ENCODE results near the gene TPO.

Gene TPO

DNA sequence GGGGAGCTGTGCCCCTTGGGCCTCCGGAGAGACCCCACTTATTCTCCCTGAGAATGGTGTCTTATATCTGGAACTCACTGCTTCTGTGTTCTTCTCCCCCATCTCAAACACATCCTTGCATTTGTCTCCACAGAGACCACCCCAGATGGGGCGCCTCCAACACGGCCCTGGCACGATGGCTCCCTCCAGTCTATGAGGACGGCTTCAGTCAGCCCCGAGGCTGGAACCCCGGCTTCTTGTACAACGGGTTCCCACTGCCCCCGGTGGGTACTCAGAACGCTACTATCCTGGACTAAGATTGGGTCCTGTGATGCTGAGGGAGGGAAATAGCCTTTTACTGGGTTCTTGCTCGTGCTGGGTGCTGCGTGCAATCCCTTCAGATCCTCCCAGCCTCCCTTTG, 40.3 kb downstream of the TPO start:
- DNase-seq: no peak

GRCh38 chr2:1454346-1454745, 41.1 kb downstream of the TPO start:
- DNase-seq: no peak

DNA sequence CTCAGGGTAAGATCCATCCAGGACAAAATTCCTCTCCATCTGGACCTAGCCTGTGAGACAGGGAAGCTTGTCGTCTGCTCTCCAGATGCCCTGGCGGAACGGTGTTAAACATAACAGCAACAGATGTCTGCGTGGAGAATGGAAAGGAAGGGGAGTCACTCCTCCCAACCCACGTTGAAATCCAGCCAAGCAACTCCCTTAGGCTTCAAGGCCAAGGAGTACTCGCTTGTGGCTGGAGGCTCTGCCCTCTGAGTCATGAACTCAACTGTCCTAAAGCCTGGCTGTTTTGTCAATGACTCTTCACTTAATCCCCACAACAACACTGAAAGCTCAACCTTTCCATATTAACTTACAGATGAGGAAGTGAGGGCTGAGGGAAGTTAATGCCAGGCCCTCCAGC, 42.2 kb downstream of the TPO start:
- no peak for DNase-seq

DNA sequence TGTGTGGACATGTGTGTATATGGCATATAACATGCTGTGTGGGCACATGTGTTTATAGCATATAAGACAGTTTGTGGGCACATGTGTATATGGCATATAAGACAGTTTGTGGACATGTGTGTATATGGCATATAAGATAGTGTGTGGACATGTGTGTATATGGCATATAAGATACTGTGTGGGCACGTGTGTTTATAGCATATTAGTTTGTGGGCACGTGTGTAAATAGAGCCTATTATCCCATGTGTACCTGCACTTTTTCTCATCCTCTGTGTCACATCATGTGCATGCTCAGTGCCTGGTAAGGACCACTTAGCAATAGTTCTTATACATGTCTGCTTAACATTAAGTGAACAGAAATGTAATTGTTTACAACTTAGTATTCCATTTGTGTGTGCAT, 45.2 kb downstream of the TPO start:
- no peak for DNase-seq

DNA sequence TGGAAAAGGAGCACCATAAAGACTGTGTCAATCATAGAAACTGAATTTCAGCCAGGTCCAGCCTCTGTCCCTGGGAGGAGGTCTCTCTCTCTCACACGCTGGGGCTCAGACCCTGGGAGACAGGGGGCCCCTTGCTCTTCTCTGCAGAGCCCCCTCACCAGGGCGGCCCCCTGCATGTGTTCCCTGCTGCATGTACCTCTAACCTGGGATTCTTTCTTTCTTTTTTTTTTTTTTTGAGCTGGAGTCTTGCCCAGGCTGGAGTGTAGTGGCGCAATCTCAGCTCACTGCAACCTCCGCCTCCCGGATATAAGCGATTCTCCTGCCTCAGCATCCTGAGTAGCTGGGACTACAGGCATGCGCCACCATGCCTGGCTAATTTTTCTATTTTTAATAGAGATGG, 46.5 kb downstream of the TPO start:
- no peak for DNase-seq

DNA sequence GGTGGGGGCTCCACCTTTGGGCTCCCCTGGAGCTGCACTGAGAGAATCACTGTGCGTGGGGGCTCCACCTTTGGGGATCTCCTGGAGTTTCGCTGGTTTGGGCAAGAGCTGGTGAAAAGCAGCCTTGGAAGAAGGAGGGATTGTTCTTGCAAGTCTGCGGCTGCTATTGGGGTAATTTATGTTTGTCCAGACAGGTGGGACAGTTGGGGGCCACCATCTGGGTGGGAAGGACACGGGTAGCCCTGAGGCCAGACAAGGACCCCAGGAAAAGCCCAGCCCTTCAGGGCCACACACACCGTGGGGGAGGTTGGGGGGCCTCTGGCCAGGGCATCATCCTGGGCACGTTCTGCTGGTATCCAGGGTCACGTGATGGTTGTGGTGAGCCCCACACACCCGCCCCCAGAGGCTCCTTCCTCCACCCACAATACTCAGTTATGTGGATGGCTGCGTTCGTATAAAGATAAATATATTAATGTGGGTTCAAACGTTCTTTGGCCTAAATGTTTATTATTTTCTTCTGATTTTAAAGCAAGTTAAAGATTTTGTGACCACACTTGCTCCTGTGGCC, 47.7 kb downstream of the TPO start:
- DNase-seq: no peak

DNA sequence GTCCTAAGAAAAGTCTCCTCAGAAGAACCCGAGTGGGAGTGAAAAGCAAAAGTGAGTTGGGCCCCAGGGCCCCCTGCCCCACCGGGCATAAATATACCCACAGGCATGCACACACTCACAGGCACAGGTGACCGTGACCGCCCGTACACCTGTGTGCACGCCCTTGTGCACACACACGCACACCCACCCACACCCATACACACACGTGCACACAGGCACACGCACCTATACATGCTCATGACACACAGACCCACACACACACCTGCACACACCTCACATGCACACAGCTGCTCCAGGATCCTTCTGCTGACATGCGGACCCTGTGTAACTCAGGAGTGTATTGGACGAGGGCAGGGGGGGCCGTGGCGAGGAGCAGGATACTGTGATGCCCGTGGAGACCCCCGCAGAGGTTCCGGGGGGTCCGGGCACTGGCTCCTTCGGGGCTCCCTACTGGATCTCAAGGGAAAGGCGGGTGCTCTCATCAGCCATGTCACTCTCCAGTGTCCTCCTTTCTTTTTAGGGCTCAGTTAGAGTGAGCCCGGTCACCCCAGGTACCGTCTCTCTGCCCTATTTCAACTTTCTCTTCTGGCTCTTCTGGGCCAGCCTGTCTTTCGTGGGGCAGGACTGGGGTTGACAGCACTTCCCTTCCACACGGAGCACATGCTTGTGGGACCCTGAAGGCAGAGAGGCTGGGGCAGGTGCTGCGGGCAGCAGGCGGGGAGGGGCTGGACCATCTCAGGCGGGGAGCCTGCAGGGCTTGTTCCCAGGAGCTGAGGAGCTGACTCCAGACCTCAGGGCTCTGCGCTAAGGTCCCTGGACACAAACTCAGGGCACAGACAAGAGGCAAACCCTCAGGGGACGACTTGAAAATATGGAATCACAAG, 48.5 kb downstream of the TPO start:
- no peak for DNase-seq

DNA sequence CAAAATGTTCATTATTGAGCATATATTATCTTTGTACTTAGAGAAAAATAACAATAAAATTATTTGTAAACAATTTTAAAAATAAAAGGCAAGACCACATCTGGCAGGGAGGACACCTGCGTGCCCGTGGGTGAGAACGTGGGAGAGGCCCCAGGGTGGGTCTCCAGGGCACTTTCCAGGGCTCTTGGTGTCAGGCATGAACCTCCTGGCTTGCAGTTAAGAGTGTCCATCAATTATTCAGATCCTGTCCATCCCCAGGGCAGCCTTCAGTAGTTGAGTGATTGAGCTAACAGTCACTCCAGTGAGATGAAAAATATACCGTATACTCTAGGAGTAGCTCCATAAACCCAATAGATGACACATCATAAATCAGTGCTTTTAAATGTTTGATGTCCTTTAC, 49.7 kb downstream of the TPO start:
- no peak for DNase-seq

DNA sequence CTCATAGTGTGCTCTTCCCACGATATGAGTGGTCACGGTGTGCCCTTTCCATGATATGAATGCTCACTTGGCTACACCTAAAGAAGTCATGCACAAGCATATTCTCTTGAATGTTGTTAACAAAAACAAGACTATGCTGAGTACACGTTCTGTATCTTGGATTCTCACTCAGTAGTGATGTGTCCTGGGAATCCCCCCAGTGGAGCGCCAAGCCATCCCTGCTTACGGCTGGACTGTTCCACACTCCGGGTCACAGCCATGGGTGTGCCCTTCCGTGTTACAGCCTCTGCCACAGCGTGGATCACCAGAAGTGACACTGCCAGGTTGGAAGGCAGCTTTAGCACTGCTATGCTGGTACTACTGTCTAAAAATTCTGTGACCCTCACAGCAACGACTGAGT, 59.1 kb downstream of the TPO start:
- no peak for DNase-seq

DNA sequence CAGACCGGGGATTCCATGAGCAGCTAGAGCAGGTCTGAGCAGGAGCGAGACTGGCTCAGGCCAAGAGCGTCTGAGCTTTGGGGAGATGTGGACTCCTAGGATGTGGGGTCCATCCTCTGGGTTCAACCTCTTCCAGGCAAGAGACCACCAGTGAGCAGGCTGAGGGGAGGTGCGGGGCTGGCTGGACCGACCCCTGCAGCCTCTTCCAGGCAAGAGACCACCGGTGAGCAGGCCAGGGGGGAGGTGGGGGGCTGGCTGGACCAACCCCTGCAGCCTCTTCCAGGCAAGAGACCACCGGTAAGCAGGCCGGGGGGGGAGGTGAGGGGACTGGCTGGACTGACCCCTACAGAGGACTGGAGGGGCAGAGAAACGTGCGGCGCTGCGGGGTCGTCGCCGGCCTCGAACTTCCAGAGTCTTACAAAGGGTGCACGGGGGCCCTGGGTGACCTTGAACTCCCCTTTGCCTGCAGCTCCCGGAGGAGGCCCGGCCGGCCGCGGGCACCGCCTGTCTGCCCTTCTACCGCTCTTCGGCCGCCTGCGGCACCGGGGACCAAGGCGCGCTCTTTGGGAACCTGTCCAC, 63.4 kb downstream of the TPO start:
- no peak for DNase-seq

DNA sequence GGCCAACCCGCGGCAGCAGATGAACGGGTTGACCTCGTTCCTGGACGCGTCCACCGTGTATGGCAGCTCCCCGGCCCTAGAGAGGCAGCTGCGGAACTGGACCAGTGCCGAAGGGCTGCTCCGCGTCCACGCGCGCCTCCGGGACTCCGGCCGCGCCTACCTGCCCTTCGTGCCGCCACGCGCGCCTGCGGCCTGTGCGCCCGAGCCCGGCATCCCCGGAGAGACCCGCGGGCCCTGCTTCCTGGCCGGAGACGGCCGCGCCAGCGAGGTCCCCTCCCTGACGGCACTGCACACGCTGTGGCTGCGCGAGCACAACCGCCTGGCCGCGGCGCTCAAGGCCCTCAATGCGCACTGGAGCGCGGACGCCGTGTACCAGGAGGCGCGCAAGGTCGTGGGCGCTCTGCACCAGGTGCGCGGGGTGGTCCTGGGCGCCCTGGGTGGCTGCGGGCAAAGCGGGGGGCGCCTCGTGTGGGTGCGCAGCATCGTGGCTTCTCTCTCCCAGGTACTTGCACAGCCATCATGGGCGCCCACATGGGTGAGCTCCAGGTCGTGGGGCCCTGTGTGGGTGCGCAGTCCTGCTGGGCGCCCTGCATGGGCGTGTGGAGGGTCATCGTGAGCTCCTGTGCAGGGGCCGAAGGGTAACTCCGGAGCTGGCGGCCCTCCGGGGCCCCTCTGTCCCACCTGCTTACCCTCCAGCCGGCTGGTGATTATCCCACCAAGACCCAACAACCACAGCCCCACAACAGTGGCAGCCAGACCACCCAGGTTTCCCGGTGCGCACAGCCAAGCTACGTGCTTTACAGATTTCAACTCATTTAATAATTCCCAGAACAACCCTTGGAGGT, 64.2 kb downstream of the TPO start:
- no peak for DNase-seq

DNA sequence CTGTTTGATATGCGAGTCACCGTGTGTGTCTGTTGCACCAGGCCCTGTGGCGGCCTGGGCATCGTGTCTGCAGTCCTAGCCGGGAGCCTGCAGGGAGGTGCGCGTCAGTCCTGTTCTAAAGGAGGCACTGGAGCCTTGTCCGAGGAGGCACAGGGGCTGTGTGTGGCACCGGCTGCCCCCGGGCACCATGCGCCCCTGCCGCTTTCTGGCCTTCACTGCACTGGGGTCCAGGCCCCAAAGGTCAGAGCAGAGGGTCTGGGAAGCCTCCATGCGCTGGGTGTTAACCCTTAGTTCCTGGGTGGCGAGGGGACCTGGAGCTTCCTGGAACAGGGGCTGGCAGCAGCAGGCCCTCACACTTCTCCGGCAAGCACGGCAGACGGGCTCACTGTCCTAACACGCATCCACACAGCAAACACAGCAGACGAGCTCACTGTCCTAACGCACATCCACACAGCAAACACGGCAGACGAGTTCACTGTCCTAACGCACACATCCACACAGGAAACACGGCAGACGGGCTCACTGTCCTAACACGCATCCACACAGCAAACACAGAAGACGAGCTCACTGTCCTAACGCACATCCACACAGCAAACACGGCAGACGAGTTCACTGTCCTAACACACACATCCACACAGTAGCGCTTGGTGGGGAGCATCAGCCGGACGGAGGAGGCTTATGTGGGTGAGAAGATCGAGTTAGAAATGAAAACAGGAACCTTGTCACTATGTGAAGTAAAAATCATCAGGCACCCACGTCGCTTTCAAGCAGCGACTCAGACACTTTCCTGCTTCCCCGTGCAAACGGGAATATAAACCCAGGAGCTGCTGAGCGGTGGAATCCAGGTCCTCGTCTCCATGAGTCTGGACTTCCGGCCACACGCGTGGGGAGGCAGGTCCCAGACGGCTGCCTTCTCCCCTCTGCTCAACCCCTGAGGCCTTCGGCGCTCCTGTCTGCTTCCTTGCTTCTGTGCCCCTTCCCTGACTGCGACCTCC, 65.3 kb downstream of the TPO start:
- DNase-seq: no peak

- no peak for DNase-seq
Observed at GRCh38 chr2:1479346-1479745, 66.1 kb downstream of the TPO start.

DNA sequence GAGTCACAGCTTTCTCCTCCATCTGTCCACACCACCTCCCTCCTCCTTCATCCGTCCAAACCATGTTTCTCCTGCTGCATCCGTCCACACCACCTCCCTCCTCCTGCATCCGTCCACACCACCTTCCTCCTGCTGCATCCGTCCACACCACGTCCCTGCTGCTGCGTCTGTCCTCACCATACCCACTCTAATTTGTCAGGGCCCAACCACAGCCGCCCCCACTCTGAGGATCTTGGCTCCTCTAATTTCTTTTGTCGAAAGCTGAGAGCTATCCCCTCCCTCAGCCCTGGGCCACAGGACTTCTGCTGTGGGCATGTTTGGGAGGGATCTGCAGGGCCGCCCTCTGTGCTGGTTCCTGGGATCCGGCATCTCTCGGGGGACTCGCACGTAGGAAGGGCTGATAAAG, 67.4 kb downstream of the TPO start:
- no peak for DNase-seq

DNA sequence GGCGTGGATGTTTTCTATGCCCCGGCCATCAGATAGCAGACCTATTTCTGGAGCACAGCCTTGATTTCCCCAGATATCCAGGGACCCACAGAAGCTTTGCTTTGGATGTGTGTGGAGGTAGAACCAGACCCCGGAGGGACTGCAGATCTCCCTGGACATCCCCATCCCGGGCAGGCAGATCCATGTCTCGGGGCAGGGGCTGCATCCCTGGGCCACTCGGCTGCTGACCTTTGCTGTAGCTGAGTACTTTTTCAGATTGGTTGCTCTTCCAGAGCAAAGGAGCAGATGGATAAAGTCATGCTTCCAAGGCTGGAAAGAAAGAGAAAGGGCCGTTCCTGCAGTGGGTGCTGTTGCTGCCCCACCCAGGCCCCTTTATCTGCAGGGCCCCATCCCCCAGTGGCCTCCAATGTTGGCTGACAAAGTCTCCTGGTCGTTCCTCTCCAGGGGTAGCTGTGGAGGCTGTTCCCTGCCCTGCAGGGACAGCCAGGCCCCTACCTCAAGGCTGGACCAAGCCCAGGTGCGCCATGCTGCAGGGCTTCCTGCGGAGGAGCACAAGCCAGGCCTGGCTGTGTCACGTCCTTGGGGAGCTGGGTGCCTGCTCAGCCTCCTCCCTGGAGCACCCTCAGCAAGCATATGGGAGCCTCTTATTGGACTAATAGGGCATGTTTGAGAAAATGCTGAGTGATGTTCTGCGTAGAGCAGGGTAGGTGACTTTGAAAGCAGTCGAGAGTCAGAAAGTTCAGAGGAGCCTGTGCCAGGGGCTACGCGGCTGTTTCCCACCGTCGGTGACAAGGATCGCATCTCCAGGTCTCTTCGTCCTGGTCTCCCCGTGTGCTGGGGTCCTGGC, 68.4 kb downstream of the TPO start:
- no peak for DNase-seq

GRCh38 chr2:1482253-1482675, 69.0 kb downstream of the TPO start:
- DNase-seq: no peak

GRCh38 chr2:1482981-1483380, 69.7 kb downstream of the TPO start:
- no peak for DNase-seq

DNA sequence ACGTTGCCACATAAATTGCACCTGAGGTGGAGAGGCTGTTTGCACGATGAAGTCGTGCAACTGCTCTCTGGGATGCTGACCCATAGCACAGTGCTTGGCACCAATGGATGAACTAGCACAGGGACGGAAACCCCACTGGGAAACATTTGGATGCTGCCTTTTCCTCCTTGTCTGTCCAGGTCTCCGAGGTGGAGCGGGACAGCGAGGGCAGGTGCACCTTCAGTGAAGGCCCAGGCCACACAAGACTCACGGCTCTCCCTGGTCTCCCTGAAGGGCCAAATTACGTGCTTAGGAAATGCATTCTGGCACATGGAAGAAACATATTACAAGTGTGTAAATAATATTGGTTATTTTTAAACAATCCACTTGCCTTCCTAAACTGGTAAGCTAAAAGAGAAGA, 70.3 kb downstream of the TPO start:
- no peak for DNase-seq

DNA sequence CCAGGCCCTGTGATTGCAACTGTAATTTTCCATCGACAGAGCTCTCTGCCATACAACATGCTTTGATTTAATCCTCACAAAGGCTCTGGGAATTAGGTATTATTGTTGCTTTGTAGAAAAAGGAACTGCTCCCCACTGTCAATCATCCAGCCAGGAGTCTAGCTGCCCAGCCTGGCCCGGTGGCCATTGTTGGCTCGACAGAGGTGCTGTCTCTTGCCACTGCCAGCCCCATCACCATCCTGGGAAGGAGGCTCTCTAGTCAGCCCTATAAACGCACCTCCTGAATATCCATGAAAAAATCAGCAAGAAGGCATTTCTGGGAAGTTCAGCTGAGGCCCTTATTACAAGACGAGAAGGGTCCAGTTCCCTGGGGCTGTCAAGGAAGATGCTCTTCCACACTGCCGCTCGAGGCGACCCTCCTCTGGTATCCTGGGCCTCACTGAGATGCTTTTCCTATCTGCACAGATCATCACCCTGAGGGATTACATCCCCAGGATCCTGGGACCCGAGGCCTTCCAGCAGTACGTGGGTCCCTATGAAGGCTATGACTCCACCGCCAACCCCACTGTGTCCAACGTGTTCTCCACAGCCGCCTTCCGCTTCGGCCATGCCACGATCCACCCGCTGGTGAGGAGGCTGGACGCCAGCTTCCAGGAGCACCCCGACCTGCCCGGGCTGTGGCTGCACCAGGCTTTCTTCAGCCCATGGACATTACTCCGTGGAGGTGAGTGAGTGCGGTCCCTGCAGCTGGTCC, 71.0 kb downstream of the TPO start:
- DNase-seq: no peak

DNA sequence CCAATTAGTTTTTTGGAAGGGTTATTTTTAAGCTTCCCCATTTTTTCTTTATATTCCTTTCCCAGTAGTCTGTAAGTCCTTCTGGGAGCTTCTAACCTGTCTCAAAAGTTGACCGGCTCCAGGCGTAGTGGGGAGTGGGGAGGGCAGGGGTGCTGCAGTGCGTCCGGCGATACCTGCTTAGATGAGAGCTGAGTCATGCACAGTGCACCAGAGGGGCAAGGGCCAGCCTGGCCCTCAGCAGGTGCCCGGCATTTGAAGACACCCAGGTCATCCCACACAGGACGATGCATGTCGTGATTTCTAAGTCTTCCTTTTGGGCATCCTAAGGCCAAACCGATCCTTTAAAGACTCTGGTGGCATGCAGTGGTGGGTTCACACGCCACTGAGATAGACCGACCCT, 73.4 kb downstream of the TPO start:
- no peak for DNase-seq
